Progenitor cell of endocrine pancreas (in vitro differentiated cells): ENCODE results near the gene LASP1. TPM values are rescaled to one million over a fixed set of nuclear protein-coding genes. Genes with fewer than 3 reads are reported as not detected.
A peak's percentile ranks its signal among the peaks of the same experiment; 100 is the strongest.
"Not testable (repeated sequence)": the region's sequence is repeated elsewhere in the genome, so short reads cannot be mapped to it uniquely, and the experiment has no call there.

ENCODE experiments used
- DNase-seq: peaks from one replicate; pipeline ENCODE4 v3.0.0; 2021; ENCODE audit warnings: low spot score; ENCODE audit not compliant: unreplicated experiment
- H3K27ac Mint-ChIP-seq: 2 replicates; pipeline ENCODE4 v1.8.0; 2021; ENCODE audit warnings: mild to moderate bottlenecking, moderate library complexity, mixed read lengths
- H3K27me3 Mint-ChIP-seq: 2 replicates; pipeline ENCODE4 v1.8.0; 2021; ENCODE audit warnings: mixed read lengths
- H3K36me3 Mint-ChIP-seq: 2 replicates; pipeline ENCODE4 v1.8.0; 2022; ENCODE audit warnings: mixed read lengths; ENCODE audit not compliant: insufficient read depth
- H3K4me1 Mint-ChIP-seq: 2 replicates; pipeline ENCODE4 v1.8.0; 2021; ENCODE audit warnings: low read depth, mixed read lengths
- H3K4me3 Mint-ChIP-seq: 2 replicates; pipeline ENCODE4 v1.8.0; 2021; ENCODE audit warnings: low read depth, mild to moderate bottlenecking, moderate library complexity, mixed read lengths
- H3K9me3 Mint-ChIP-seq: 2 replicates; pipeline ENCODE4 v1.8.0; 2021; ENCODE audit warnings: low read depth, mixed read lengths
- CTCF ChIP-seq: fragments of 200-600 bp; sonication (generic); IDR thresholded peaks from one replicate; pipeline ENCODE4 v1.5.0; 2021; ENCODE audit warnings: antibody characterized with exemption, mild to moderate bottlenecking; ENCODE audit not compliant: unreplicated experiment
- total RNA-seq: library from RNA; stranded (reverse); gene quantifications from 2 replicates; pipeline ENCODE4 v1.2.1, GENCODE V29; 2021

LASP1 gene
- total RNA-seq, 1 donor from 2014 or later = 135 TPM

- Mint-ChIP-seq H3K4me1 (no peaks in the 10 kb centered on the region), H3K36me3 (peaks cover 6% of the 10 kb centered on the region), H3K9me3 (no peaks in the 10 kb centered on the region), H3K27me3 (no peaks in the 10 kb centered on the region), H3K4me3 (no peak overlapping the region), H3K27ac (no peak overlapping the region)
- no peak for TF ChIP-seq CTCF
- no peak for DNase-seq
These were observed 41.3 kb downstream of the LASP1 start for GRCh38 chr17:38911081-38911730.

- H3K9me3 Mint-ChIP-seq, H3K4me3 Mint-ChIP-seq, H3K4me1 Mint-ChIP-seq, H3K27ac Mint-ChIP-seq, H3K36me3 Mint-ChIP-seq, DNase-seq, H3K27me3 Mint-ChIP-seq: not testable (repeated sequence)
These were observed 41.8 kb downstream of the LASP1 start for GRCh38 chr17:38911731-38912081.

GRCh38 chr17:38912221-38912813 lies 42.5 kb downstream of the LASP1 start:
- no peak for TF ChIP-seq CTCF
- DNase-seq = no peak
- Mint-ChIP-seq H3K27me3 (no peaks in the 10 kb centered on the region), H3K4me1 (no peaks in the 10 kb centered on the region), H3K4me3 (no peak overlapping the region), H3K36me3 (peaks cover 9% of the 10 kb centered on the region), H3K9me3 (no peaks in the 10 kb centered on the region), H3K27ac (no peak overlapping the region)

- Mint-ChIP-seq H3K4me1 (no peaks in the 10 kb centered on the region), H3K27me3 (no peaks in the 10 kb centered on the region), H3K27ac (peak overlapping the region; percentile 74), H3K9me3 (no peaks in the 10 kb centered on the region), H3K36me3 (peaks cover 16% of the 10 kb centered on the region), H3K4me3 (no peak overlapping the region)
- peak; percentile 21 for TF ChIP-seq CTCF
- no peak for DNase-seq
These were observed 45.1 kb downstream of the LASP1 start for GRCh38 chr17:38914741-38915638.

GRCh38 chr17:38915639-38915995 lies 45.8 kb downstream of the LASP1 start:
- no peak overlapping the region for H3K27ac Mint-ChIP-seq
- TF ChIP-seq CTCF = no peak
- no peak for DNase-seq
- no peaks in the 10 kb centered on the region for H3K4me1 Mint-ChIP-seq
- no peaks in the 10 kb centered on the region for H3K9me3 Mint-ChIP-seq
- no peaks in the 10 kb centered on the region for H3K27me3 Mint-ChIP-seq
- H3K4me3 Mint-ChIP-seq = no peak overlapping the region
- peaks cover 16% of the 10 kb centered on the region for H3K36me3 Mint-ChIP-seq
